ENCODE results near the gene PRUNE2.

The PRUNE2 gene

DNA sequence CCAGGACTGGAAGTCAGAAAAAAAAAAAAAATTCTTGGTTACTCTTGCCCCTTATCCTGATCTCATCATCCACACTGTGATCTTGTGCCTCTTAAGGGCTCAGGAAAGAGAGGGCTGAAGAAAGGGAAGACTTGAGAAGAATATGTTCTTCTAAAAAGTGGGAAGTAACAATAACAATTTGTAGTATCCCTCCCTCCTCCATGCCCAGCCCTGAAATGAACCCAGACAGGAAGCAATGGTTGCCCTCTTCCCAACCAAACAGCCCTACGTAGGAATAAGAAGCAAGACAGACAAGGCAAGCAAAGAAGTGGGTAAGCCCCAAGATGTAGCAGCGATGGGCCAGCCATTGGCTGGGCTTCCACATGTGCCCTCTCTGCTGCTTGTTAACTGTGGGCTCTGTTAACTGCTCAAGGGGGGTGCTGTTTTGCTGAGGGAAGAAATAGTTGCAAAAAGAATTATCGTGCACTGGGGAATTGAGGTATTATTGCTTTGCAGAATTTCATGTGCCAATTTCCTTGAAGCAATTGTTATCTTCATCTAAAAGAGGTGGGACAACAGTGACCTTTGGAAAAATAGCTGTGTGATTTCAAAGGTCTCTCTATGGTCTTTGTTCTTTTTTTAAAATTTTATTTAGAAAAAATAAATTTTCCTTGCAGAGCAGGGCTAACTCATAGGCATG is 288.3 kb downstream of the PRUNE2 start:
- DNase-seq (ENCODE audit: extremely low spot score) = no peak
- CTCF ChIA-PET = interaction anchor here (1.0 to 3.0 kb wide), 4 partner anchors 8 to 27 kb away, joined by 3 to 10 read pairs (median 7); no protein-coding TSS in a partner anchor
- POLR2A ChIA-PET = no interaction called here
- TF ChIP-seq, protein P1, sequence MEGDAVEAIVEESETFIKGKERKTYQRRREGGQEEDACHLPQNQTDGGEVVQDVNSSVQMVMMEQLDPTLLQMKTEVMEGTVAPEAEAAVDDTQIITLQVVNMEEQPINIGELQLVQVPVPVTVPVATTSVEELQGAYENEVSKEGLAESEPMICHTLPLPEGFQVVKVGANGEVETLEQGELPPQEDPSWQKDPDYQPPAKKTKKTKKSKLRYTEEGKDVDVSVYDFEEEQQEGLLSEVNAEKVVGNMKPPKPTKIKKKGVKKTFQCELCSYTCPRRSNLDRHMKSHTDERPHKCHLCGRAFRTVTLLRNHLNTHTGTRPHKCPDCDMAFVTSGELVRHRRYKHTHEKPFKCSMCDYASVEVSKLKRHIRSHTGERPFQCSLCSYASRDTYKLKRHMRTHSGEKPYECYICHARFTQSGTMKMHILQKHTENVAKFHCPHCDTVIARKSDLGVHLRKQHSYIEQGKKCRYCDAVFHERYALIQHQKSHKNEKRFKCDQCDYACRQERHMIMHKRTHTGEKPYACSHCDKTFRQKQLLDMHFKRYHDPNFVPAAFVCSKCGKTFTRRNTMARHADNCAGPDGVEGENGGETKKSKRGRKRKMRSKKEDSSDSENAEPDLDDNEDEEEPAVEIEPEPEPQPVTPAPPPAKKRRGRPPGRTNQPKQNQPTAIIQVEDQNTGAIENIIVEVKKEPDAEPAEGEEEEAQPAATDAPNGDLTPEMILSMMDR (IDR thresholded peaks at IDR 0.05; ENCODE audit: control extremely low read depth, extremely low read depth, low read depth, missing control alignments) = no peak

DNA sequence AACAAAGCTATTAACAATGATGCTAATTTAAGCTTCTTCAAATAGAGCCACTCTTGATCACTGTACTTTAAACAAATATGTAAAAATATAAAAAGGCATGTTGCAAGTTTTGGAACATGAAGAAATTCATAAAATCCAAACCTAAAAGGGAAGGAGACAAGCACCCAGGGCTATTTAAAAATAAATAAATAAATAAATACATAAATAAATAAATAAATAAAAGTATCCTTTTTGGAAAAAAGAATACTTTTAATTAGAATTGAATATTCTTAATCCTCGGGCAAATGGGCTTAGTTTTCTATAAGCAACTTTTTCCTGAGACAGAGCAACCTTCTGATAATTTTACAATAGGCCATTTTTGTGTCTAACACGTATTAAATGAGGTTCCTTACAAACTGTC is 289.1 kb downstream of the PRUNE2 start:
- DNase-seq (ENCODE audit: extremely low spot score) = no peak
- TF ChIP-seq, protein P1 (IDR thresholded peaks at IDR 0.05; ENCODE audit: control extremely low read depth, extremely low read depth, low read depth, missing control alignments) = no peak
- CTCF ChIA-PET = interaction anchor here (1.3 to 2.7 kb wide), 2 partner anchors 12 to 42 kb away, joined by 3 to 7 read pairs; no protein-coding TSS in a partner anchor
- POLR2A ChIA-PET = no interaction called here

DNA sequence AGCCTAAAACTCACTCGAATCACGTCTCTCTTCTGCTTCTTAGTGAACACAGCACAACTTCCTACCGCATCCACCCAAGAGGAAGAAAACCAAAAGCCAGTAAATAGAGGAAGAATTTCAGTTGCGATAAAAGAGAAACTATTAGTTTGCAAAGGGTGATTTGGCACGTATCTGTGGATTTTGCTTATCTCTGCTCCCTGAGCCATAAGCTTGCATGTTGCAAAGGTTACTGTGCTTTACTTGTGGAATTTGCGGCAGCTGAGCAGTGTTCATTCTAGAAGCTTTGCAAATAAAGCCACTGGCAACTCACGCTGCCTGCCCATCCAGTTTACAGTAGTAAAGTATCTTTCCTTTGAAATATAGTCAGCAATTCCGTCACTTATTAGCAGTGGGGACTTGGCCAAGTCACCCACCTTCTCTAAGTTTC is 290.7 kb downstream of the PRUNE2 start:
- POLR2A ChIA-PET = no interaction called here
- CTCF ChIA-PET = interaction anchor here (0.8 to 2.7 kb wide), 7 partner anchors 9 to 45 kb away, joined by 3 to 7 read pairs (median 3); no protein-coding TSS in a partner anchor
- no peak for DNase-seq (ENCODE audit: extremely low spot score)
- TF ChIP-seq, protein P1 (IDR thresholded peaks at IDR 0.05; ENCODE audit: control extremely low read depth, extremely low read depth, low read depth, missing control alignments) = no peak

DNA sequence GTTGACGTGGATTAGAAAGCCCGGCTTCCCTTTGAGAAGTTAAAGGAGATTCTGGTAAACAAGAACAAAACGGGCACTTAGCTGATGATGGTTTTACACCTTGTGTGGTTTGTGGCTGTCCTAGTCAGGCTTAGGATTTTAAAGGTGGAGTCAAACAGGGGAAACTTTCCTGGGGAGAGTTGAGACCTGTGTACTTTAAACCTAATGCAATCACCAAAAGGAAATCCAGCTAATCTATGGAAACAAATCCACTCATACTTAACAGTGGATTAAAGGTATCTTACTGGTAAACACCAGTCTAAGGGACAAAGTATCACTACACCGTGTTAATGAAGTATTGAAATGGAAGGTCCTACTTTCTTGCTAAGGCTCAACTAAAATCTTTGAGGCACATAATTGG is 291.9 kb downstream of the PRUNE2 start:
- ChIA-PET POLR2A (no interaction called here), CTCF (interaction anchor here (1.0 to 1.6 kb wide), 5 partner anchors 12 to 156 kb away, joined by 3 to 6 read pairs (median 3); partner anchors contain the start of gene GCNT1)
- no peak for DNase-seq (ENCODE audit: extremely low spot score)
- TF ChIP-seq, protein P1 (IDR thresholded peaks at IDR 0.05; ENCODE audit: control extremely low read depth, extremely low read depth, low read depth, missing control alignments) = no peak

DNA sequence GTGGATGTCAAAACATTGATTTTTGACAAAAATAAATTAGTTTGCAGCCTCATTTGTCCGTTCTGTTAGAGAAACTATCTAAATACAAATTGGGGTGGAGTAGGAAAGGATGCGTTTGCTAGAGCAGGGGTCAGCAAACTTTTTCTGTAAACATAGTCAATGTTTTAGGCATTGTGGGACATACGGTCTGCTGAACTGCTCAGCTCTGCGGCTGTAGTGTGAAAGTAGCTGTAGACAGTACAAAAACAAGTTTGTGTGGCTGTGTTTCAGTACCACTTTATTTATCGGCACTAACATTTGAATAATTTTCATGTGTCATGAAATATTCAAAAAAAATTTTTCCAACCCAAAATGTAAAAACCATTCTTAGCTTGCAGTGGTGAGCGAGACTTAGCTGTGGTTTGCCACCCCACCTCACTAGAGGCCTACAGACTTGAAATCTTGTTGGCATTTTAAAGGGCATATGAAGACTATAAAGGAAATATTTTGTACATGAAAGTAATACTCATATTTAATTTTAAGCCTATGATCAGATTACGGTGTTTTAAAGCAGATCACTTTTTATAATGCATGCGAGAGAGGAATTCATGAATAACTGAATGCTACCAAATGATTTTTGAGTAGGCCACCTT is 292.6 kb downstream of the PRUNE2 start:
- ChIA-PET POLR2A (no interaction called here), CTCF (interaction anchor here (1.0 to 1.5 kb wide), 2 partner anchors 12 to 155 kb away, joined by 3 to 6 read pairs; partner anchors contain the start of gene GCNT1)
- DNase-seq (ENCODE audit: extremely low spot score) = no peak
- TF ChIP-seq, protein P1 (IDR thresholded peaks at IDR 0.05; ENCODE audit: control extremely low read depth, extremely low read depth, low read depth, missing control alignments) = no peak

DNA sequence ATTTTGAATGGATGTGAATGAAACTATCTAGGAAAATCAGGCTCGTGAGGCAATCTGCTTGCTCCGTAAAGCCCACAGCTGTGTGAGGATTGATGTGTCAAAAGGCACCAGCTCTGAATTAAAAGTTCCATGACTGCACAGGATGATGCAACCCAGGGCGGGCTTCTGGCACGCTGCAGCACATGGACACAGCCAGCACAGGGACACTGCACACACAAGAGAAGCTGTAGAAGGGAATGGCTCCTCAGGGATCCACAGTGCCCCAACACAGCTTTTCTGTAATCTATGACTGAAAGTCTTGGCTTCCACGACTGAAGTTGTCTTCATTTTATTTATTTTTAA is 295.9 kb downstream of the PRUNE2 start:
- ChIA-PET POLR2A (no interaction called here), CTCF (interaction anchor here (1.4 to 3.1 kb wide), 3 partner anchors 9 to 48 kb away, joined by 3 to 11 read pairs (median 10); no protein-coding TSS in a partner anchor)
- no peak for DNase-seq (ENCODE audit: extremely low spot score)
- TF ChIP-seq, protein P1 (IDR thresholded peaks at IDR 0.05; ENCODE audit: control extremely low read depth, extremely low read depth, low read depth, missing control alignments) = no peak

All from GM10248 (cell line).